Astrocyte of the cerebellum (primary cell): ENCODE data around the gene TEF.

Experiments used
- DNase-seq: peaks from one replicate; pipeline ENCODE4 v3.0.0-alpha.2; 2011; ENCODE audit warnings: low read depth
- H3K4me3 ChIP-seq: 2 replicates; pipeline ENCODE4 v1.5.1; 2011; ENCODE audit warnings: mild to moderate bottlenecking, low read depth, low read length, moderate library complexity
- CTCF ChIP-seq: IDR thresholded peaks from 2 replicates; pipeline ENCODE4 v1.5.1; 2012; ENCODE audit warnings: low read length, low read depth, moderate library complexity, mild to moderate bottlenecking; ENCODE audit errors: missing control alignments
- in situ Hi-C: cut with HindIII; loops from 2 replicates; pipeline ENCODE4 v1.10.0; 2017; ENCODE audit warnings: low sequenced_read_pairs

TEF gene

GRCh38 chr22:41359376-41359775, 22.4 kb upstream of the TEF start:
- in situ Hi-C loops: no loop called here
- DNase-seq: no peak
- TF ChIP-seq CTCF: no peak
- no peak overlapping the region for H3K4me3 ChIP-seq

DNA sequence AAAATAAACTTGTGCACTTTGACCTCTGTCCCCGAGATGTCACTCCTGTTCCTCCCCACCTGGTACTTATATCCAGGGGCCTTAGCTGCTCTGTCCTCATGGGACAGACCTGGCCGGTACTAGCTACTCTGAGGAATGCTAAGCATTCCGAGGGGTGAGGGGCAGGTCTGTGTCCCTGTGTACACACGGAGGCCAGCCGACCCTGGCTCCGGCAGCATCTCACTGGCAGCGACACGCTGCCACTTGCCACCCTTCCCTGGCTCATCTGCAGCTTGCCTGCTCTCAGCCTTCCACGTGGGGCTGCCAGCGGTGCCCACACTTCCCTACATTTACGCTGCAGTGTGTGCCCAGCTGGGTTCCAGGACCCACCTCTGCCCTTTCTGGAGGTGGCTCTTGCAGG, 21.6 kb upstream of the TEF start:
- H3K4me3 ChIP-seq: no peak overlapping the region
- TF ChIP-seq CTCF: no peak
- DNase-seq: no peak
- in situ Hi-C loops: no loop called here

DNA sequence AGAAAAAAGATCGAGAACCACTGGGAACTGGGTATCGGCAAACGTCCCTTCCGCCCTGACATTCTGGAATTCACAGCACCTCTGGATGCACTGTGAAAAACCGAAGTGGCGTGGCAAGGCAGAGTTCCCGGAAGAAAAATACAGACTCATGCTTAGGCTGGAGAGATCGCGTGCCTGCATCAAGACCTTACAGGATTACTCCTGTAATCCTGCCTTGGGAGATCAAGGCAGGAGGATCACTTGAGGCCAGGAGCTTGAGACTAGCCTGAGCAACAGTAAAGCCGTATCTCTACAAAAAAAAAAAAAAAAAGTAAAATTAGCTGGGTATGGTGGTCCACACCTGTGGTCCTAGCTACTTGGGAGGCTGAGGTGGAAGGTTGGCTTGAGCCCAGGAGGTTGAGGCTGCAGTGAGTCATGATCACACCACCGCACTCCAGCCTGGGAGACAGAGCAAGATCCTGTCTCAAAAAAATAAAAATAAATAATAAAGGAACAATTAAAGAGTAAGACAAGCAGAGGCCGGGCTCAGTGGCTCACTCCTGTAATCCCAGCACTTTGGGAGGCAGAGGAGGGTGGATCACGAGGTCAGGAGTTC, 19.9 kb upstream of the TEF start:
- no peak for TF ChIP-seq CTCF
- in situ Hi-C loops: no loop called here

GRCh38 chr22:41362615-41363014, 19.1 kb upstream of the TEF start:
- in situ Hi-C loops: no loop called here
- no peak for TF ChIP-seq CTCF
- DNase-seq: no peak
- H3K4me3 ChIP-seq: no peak overlapping the region

More for the DNA sequence above, 19.9 kb upstream of the TEF start:
- H3K4me3 ChIP-seq: no peak overlapping the region
- DNase-seq: no peak

DNA sequence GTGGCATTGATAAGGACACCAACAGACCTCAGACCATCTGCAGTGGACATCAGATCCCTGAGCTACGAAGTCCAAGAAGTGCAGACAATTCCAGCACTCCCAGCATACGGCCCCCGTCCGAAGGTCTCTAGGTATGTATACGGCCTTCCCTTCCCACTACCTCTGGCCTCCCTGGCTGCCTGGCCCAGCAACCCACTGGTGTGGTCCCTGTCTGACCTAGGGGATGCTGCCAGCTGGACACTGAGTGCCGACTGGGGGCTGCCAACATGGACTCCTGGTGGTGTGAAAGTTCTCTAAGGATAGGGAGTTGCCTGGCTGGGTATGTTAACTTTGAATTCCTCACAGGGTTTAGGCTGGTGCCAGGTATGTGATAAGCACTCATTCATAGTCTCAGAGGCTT, 17.5 kb upstream of the TEF start:
- H3K4me3 ChIP-seq: no peak overlapping the region
- DNase-seq: no peak
- in situ Hi-C loops: no loop called here
- no peak for TF ChIP-seq CTCF

DNA sequence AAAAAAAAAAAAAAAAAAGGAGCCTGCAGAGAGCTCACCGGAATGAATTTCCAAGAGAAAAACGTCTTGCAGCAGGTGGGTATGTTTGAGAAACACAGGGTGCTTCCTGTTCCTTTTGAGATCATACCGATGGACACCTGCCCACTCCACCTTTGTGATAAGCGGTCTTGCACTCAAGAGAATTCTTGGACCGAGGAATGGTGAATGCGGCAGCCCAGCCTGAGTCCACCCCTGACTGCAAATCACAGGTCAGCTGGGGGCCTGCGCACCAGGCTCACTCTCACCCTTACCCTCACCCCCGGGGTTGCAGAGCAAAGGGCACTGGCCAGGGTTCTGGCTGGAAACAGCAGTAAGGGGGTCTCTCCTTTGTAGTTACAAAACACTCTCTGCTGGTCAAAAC, 16.8 kb upstream of the TEF start:
- no peak overlapping the region for H3K4me3 ChIP-seq
- in situ Hi-C loops: no loop called here
- DNase-seq: no peak
- TF ChIP-seq CTCF: no peak

DNA sequence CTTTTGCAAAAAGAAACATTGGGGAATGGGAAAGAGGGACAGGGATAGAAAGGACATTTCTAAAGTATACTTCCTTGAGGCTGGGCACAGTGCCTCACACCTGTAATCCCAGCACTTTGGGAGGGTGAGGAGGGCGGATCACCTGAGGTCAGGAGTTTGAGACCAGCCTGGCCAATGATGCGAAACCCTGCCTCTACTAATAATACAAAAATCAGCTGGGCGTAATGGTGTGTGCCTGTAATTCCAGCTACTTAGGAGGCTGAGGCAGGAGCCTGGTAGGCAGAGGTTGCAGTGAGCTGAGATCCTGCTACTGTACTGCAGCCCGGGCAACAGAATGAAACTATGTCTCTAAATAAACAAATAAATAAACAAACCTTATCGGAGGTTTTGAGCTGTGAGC, 16.3 kb upstream of the TEF start:
- in situ Hi-C loops: no loop called here
- TF ChIP-seq CTCF: no peak
- no peak for DNase-seq
- H3K4me3 ChIP-seq: no peak overlapping the region
